Measurements from ENCODE around the gene SEMG1. TPM values are rescaled to one million over a fixed set of nuclear protein-coding genes. Genes with fewer than 3 reads are reported as not detected.

Gene SEMG1
- total and polyA plus RNA-seq, 4 donors, result not detected

GRCh38 chr20:45257711-45258110 is 50.9 kb downstream of the SEMG1 start (continued):
- no peak for TF ChIP-seq RXRA (IDR thresholded peaks at IDR 0.05)
- TF ChIP-seq, protein P1, sequence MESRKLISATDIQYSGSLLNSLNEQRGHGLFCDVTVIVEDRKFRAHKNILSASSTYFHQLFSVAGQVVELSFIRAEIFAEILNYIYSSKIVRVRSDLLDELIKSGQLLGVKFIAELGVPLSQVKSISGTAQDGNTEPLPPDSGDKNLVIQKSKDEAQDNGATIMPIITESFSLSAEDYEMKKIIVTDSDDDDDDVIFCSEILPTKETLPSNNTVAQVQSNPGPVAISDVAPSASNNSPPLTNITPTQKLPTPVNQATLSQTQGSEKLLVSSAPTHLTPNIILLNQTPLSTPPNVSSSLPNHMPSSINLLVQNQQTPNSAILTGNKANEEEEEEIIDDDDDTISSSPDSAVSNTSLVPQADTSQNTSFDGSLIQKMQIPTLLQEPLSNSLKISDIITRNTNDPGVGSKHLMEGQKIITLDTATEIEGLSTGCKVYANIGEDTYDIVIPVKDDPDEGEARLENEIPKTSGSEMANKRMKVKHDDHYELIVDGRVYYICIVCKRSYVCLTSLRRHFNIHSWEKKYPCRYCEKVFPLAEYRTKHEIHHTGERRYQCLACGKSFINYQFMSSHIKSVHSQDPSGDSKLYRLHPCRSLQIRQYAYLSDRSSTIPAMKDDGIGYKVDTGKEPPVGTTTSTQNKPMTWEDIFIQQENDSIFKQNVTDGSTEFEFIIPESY (IDR thresholded peaks at IDR 0.05), result no peak
- no peak for TF ChIP-seq RAD21 (IDR thresholded peaks at IDR 0.05)

DNA sequence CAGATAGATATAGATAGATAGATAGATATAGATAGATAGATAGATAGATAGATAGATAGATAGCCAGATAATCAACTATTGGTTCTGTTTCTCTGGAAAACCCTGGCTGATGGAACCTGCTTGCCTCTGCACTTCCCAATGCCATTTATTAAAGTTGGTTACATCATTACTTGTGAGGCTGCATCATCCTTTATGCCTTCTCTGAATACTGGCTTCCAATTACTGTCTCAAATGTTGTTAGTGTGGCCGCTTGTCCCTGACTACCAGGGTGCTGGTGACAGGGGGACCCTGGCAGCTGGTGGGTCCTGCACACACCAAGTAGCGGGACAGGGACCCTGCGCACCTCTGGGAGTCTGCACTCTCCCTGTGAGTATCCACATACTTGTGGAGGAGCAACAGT is 51.4 kb downstream of the SEMG1 start:
- no peak for DNase-seq (ENCODE audit: low spot score)
- H3K27me3 ChIP-seq (ENCODE audit: control insufficient read depth in 4 of 4, insufficient read depth in 4 of 4, low read length in 3 of 4), result no peaks in the 10 kb centered on the region
- no peak for TF ChIP-seq FOXA2 (IDR thresholded peaks at IDR 0.05)
- TF ChIP-seq JUND (IDR thresholded peaks at IDR 0.05), result no peak
- no peak for TF ChIP-seq NR2F2 (IDR thresholded peaks at IDR 0.05)
- no peak for TF ChIP-seq HNF4G (IDR thresholded peaks at IDR 0.05)
- TF ChIP-seq YY1 (IDR thresholded peaks at IDR 0.05), result no peak
- no peak for TF ChIP-seq GABPA (IDR thresholded peaks at IDR 0.05 in 1 of 2, conservative IDR thresholded peaks at IDR 0.05 in 1 of 2)
- no peak overlapping the region for H3K27ac ChIP-seq (ENCODE audit: low read depth in 1 of 2, low read length in 2 of 2)
- H3K4me1 ChIP-seq (ENCODE audit: control insufficient read depth in 4 of 4, insufficient read depth in 4 of 4, low read length in 3 of 4), result peaks cover 2 to 22% (median 16%) of the 10 kb centered on the region in 4 donors
- H3K9ac ChIP-seq (ENCODE audit: low read depth in 1 of 2, low read length in 2 of 2), result no peak overlapping the region
- H3K36me3 ChIP-seq (ENCODE audit: control insufficient read depth in 4 of 4, insufficient read depth in 3 of 4, low read depth in 1 of 4, low read length in 3 of 4), result no peaks in the 10 kb centered on the region
- 95% methylated on average over 3 of the region's 3 CpGs for WGBS
- H3K4me3 ChIP-seq (ENCODE audit: low read depth in 1 of 3, low read length in 3 of 3), result no peak overlapping the region
- no peaks in the 10 kb centered on the region for H3K9me3 ChIP-seq (ENCODE audit: control insufficient read depth in 4 of 4, low read length in 3 of 4)

GRCh38 chr20:45258664-45259063 is 51.8 kb downstream of the SEMG1 start:
- WGBS, result 56% methylated on average over 2 of the region's 2 CpGs
- no peak overlapping the region for H3K4me3 ChIP-seq (ENCODE audit: low read depth in 1 of 3, low read length in 3 of 3)
- H3K4me1 ChIP-seq (ENCODE audit: control insufficient read depth in 4 of 4, insufficient read depth in 4 of 4, low read length in 3 of 4), result peaks cover 0 to 18% (median 14%) of the 10 kb centered on the region in 4 donors
- TF ChIP-seq HNF4G (IDR thresholded peaks at IDR 0.05) (no peak), TAF1 (conservative IDR thresholded peaks at IDR 0.05) (no peak), FOXA1 (IDR thresholded peaks at IDR 0.05) (no peak), CTCF (IDR thresholded peaks at IDR 0.05; ENCODE audit: low read depth, low read length, missing input control) (no peak), NR2F2 (IDR thresholded peaks at IDR 0.05) (no peak), RXRA (IDR thresholded peaks at IDR 0.05) (no peak), GABPA (IDR thresholded peaks at IDR 0.05 in 1 of 2, conservative IDR thresholded peaks at IDR 0.05 in 1 of 2) (no peak), YY1 (IDR thresholded peaks at IDR 0.05) (no peak), RAD21 (IDR thresholded peaks at IDR 0.05) (no peak)
- TF ChIP-seq, protein P1 (IDR thresholded peaks at IDR 0.05), result no peak
- TF ChIP-seq, protein P2, sequence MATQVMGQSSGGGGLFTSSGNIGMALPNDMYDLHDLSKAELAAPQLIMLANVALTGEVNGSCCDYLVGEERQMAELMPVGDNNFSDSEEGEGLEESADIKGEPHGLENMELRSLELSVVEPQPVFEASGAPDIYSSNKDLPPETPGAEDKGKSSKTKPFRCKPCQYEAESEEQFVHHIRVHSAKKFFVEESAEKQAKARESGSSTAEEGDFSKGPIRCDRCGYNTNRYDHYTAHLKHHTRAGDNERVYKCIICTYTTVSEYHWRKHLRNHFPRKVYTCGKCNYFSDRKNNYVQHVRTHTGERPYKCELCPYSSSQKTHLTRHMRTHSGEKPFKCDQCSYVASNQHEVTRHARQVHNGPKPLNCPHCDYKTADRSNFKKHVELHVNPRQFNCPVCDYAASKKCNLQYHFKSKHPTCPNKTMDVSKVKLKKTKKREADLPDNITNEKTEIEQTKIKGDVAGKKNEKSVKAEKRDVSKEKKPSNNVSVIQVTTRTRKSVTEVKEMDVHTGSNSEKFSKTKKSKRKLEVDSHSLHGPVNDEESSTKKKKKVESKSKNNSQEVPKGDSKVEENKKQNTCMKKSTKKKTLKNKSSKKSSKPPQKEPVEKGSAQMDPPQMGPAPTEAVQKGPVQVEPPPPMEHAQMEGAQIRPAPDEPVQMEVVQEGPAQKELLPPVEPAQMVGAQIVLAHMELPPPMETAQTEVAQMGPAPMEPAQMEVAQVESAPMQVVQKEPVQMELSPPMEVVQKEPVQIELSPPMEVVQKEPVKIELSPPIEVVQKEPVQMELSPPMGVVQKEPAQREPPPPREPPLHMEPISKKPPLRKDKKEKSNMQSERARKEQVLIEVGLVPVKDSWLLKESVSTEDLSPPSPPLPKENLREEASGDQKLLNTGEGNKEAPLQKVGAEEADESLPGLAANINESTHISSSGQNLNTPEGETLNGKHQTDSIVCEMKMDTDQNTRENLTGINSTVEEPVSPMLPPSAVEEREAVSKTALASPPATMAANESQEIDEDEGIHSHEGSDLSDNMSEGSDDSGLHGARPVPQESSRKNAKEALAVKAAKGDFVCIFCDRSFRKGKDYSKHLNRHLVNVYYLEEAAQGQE (IDR thresholded peaks at IDR 0.05), result no peak
- no peaks in the 10 kb centered on the region for H3K27me3 ChIP-seq (ENCODE audit: control insufficient read depth in 4 of 4, insufficient read depth in 4 of 4, low read length in 3 of 4)
- H3K27ac ChIP-seq (ENCODE audit: low read depth in 1 of 2, low read length in 2 of 2), result no peak overlapping the region
- no peaks in the 10 kb centered on the region for H3K36me3 ChIP-seq (ENCODE audit: control insufficient read depth in 4 of 4, insufficient read depth in 3 of 4, low read depth in 1 of 4, low read length in 3 of 4)
- no peaks in the 10 kb centered on the region for H3K9me3 ChIP-seq (ENCODE audit: control insufficient read depth in 4 of 4, low read length in 3 of 4)
- no peak overlapping the region for H3K9ac ChIP-seq (ENCODE audit: low read depth in 1 of 2, low read length in 2 of 2)
- DNase-seq (ENCODE audit: low spot score), result no peak
